Left ventricle myocardium inferior (tissue), 1 donor: ENCODE data around the gene ARHGEF7. TPM values are rescaled to one million over a fixed set of nuclear protein-coding genes. Genes with fewer than 3 reads are reported as not detected.

Source experiments
- DNase-seq: peaks from one replicate; pipeline ENCODE4 v3.0.0-alpha.2; 2020
- H3K27ac ChIP-seq: fragments of 200-600 bp; replicated peaks from 2 replicates; pipeline ENCODE4 v1.8.0; 2021
- H3K27me3 ChIP-seq: fragments of 200-600 bp; 2 replicates; pipeline ENCODE4 v1.8.0; 2021; ENCODE audit warnings: low read depth
- H3K36me3 ChIP-seq: fragments of 200-600 bp; 2 replicates; pipeline ENCODE4 v1.8.0; 2021
- H3K4me1 ChIP-seq: fragments of 200-600 bp; 2 replicates; pipeline ENCODE4 v1.8.0; 2021
- H3K4me3 ChIP-seq: fragments of 200-600 bp; 2 replicates; pipeline ENCODE4 v1.8.0; 2021; ENCODE audit warnings: mild to moderate bottlenecking, moderate library complexity
- H3K9me3 ChIP-seq: fragments of 200-600 bp; replicated peaks from 2 replicates; pipeline ENCODE4 v1.8.0; 2021
- CTCF ChIP-seq: fragments of 200-600 bp; IDR thresholded peaks from 2 replicates; pipeline ENCODE4 v1.8.0; 2021; ENCODE audit warnings: antibody characterized with exemption, mild to moderate bottlenecking, borderline replicate concordance
- intact Hi-C: fragments of 100-400 bp; cut with micrococcal nuclease; formaldehyde crosslinking; loops from one replicate; pipeline ENCODE4 v1.11.0; 2022
- total RNA-seq: library from RNA; stranded (reverse); fragmentation: NEBNext Ultra II Directional; extraction: Animal tissue kit (Norgen Biotek cat#: 25700); gene quantifications from one replicate; pipeline ENCODE4 v1.2.1, GENCODE V29; 2021
- donor health status: DM: no; HTN: yes; CAD: no; lungs with severe emphysema.

The ARHGEF7 gene
- total RNA-seq, 1 donor from 2014 or later: 35.9 TPM

- Histone ChIP-seq H3K27ac (no peak overlapping the region), H3K36me3 (no peaks in the 10 kb centered on the region), H3K4me1 (peaks cover 6% of the 10 kb centered on the region), H3K27me3 (no peaks in the 10 kb centered on the region), H3K9me3 (peaks cover 7% of the 10 kb centered on the region), H3K4me3 (no peak overlapping the region)
- intact Hi-C loops: no loop called here
- DNase-seq: no peak
- TF ChIP-seq CTCF: no peak
These were observed 222.6 kb downstream of the ARHGEF7 start for GRCh38 chr13:111337741-111338140.

- Histone ChIP-seq H3K27ac (no peak overlapping the region), H3K4me3 (no peak overlapping the region), H3K36me3 (no peaks in the 10 kb centered on the region), H3K27me3 (no peaks in the 10 kb centered on the region), H3K4me1 (peaks cover 6% of the 10 kb centered on the region), H3K9me3 (peaks cover 6% of the 10 kb centered on the region)
- no peak for TF ChIP-seq CTCF
- DNase-seq: no peak
- intact Hi-C loops: no loop called here
These were observed 223.7 kb downstream of the ARHGEF7 start for GRCh38 chr13:111338841-111339240.

GRCh38 chr13:111339366-111340143, 224.4 kb downstream of the ARHGEF7 start:
- Histone ChIP-seq H3K27ac (no peak overlapping the region), H3K4me1 (peaks cover 6% of the 10 kb centered on the region), H3K36me3 (no peaks in the 10 kb centered on the region), H3K27me3 (no peaks in the 10 kb centered on the region), H3K9me3 (no peaks in the 10 kb centered on the region), H3K4me3 (no peak overlapping the region)
- DNase-seq: no peak
- intact Hi-C loops: no loop called here
- TF ChIP-seq CTCF: no peak

- Histone ChIP-seq H3K27ac (no peak overlapping the region), H3K36me3 (no peaks in the 10 kb centered on the region), H3K4me1 (no peaks in the 10 kb centered on the region), H3K9me3 (no peaks in the 10 kb centered on the region), H3K4me3 (no peak overlapping the region), H3K27me3 (no peaks in the 10 kb centered on the region)
- no peak for TF ChIP-seq CTCF
- intact Hi-C loops: no loop called here
- no peak for DNase-seq
These were observed 226.8 kb downstream of the ARHGEF7 start for GRCh38 chr13:111341886-111342285.

GRCh38 chr13:111342721-111343120, 227.6 kb downstream of the ARHGEF7 start:
- no peak for DNase-seq

More at GRCh38 chr13:111342721-111343120, 227.6 kb downstream of the ARHGEF7 start:
- Histone ChIP-seq H3K27ac (no peak overlapping the region), H3K4me3 (no peak overlapping the region), H3K36me3 (no peaks in the 10 kb centered on the region), H3K4me1 (no peaks in the 10 kb centered on the region), H3K27me3 (no peaks in the 10 kb centered on the region), H3K9me3 (no peaks in the 10 kb centered on the region)
- intact Hi-C loops: no loop called here
- no peak for TF ChIP-seq CTCF
